HG02852 (cell line): Measurements from ENCODE around the gene FLRT1.
"Not testable (repeated sequence)": the region's sequence is repeated elsewhere in the genome, so short reads cannot be mapped to it uniquely, and the experiment has no call there.

Experiments used
- ATAC-seq: cut with Tn5 transposase; IDR thresholded peaks from one replicate; pipeline ENCODE4 v1.9.1; 2021; ENCODE audit warnings: mild to moderate bottlenecking, moderate library complexity; ENCODE audit not compliant: unreplicated experiment

FLRT1 gene

GRCh38 chr11:64043545-64043944 is 7.8 kb downstream of the FLRT1 start:
- ATAC-seq: no peak

- ATAC-seq: no peak
Measured at GRCh38 chr11:64044730-64045393, 9.1 kb downstream of the FLRT1 start.

GRCh38 chr11:64045700-64046099 is 10.0 kb downstream of the FLRT1 start:
- ATAC-seq: no peak

GRCh38 chr11:64047373-64047772 is 11.6 kb downstream of the FLRT1 start:
- not testable (repeated sequence) for ATAC-seq

GRCh38 chr11:64048042-64048854 is 12.5 kb downstream of the FLRT1 start:
- no peak for ATAC-seq

GRCh38 chr11:64049509-64049908 is 13.8 kb downstream of the FLRT1 start:
- ATAC-seq: no peak

GRCh38 chr11:64051297-64051696 is 15.6 kb downstream of the FLRT1 start:
- ATAC-seq: no peak

GRCh38 chr11:64052436-64052835 is 16.7 kb downstream of the FLRT1 start:
- ATAC-seq: no peak

GRCh38 chr11:64052938-64053622 is 17.3 kb downstream of the FLRT1 start:
- ATAC-seq: no peak

GRCh38 chr11:64053699-64054098 is 18.0 kb downstream of the FLRT1 start:
- no peak for ATAC-seq

- no peak for ATAC-seq
Measured at GRCh38 chr11:64055077-64055476, 19.3 kb downstream of the FLRT1 start.

GRCh38 chr11:64056213-64056785 is 20.6 kb downstream of the FLRT1 start:
- ATAC-seq: no peak

- no peak for ATAC-seq
Measured at GRCh38 chr11:64056861-64057260, 21.1 kb downstream of the FLRT1 start.

GRCh38 chr11:64057890-64058289 is 22.2 kb downstream of the FLRT1 start:
- no peak for ATAC-seq

GRCh38 chr11:64058494-64058893 is 22.8 kb downstream of the FLRT1 start:
- no peak for ATAC-seq

- ATAC-seq: no peak
Measured at GRCh38 chr11:64059339-64060140, 23.8 kb downstream of the FLRT1 start.

GRCh38 chr11:64060263-64060860 is 24.6 kb downstream of the FLRT1 start:
- no peak for ATAC-seq

GRCh38 chr11:64060861-64061444 is 25.2 kb downstream of the FLRT1 start:
- ATAC-seq: no peak

GRCh38 chr11:64062185-64063039 is 26.7 kb downstream of the FLRT1 start:
- ATAC-seq: no peak
